GM12892 (cell line): Measurements from ENCODE around the gene PQBP1.

ENCODE experiments used
- DNase-seq: peaks from one replicate; pipeline ENCODE4 v3.0.0; 2011; ENCODE audit not compliant: insufficient read length
- FAIRE-seq: peaks from 2 replicates; lab custom pipeline; 2011; peaks lifted over from hg19 to GRCh38; lab: Jason Lieb, UNC
- POLR2A ChIP-seq: IDR thresholded peaks from 2 replicates; pipeline ENCODE4 v1.6.1; 2011; ENCODE audit warnings: low read depth, low read length, control low read depth
- POLR2AphosphoS5 ChIP-seq: IDR thresholded peaks from 2 replicates; pipeline ENCODE4 v1.6.1; 2011; ENCODE audit warnings: low read depth, low read length, control low read depth
- TAF1 ChIP-seq: IDR thresholded peaks from 2 replicates; pipeline ENCODE4 v1.6.1; 2011; ENCODE audit warnings: low read depth, mild to moderate bottlenecking, control low read depth, low read length, borderline replicate concordance

The PQBP1 gene

GRCh38 chrX:48917139-48918001 is 19.6 kb downstream of the PQBP1 start:
- FAIRE-seq = peak; percentile 98
- DNase-seq = peak; percentile 70
- TF ChIP-seq TAF1 (no peak), POLR2AphosphoS5 (no peak), POLR2A (peak; percentile 13; the same call in 1 of the 2 replicates)

GRCh38 chrX:48918301-48918642 is 20.5 kb downstream of the PQBP1 start:
- DNase-seq (no peak), FAIRE-seq (peak; percentile 30)
- TF ChIP-seq POLR2A (no peak), TAF1 (no peak), POLR2AphosphoS5 (no peak)

DNA sequence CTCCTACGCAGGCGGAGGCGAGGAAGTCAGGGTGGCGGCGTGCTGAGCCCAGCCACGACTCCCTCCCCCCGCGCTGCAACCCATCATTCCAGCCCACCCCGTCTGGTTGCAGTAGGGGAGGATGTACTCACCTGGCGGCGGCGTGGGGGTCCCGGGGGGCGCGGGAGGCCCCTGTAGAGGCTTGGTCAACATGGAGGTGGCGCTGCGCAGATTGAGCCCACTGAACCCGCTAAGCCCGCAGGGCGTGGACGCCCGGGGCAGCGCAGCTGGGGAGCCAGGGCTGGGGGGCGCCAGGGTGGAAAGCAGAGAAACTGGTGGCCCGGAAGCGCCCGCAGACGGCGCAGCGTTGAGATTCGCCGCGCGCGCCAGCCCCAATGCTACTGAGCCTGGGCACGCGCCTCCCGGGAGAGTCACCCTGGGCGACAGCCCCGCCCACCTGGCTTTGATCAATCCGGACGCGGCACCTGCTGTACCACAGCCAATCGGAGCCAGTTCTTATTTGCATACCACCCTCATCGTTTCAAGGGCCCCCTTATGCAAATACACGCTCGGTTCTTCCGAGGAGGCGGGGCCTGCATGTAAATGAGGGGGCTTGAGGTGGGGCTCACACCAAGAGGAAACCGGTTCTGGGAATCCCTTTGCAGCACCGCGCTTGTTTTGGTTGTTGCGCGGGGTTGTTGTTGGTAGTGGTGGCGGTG is 21.1 kb downstream of the PQBP1 start, which contains the start of gene PIM2:
Gene PIM2 (minus strand): TSS at position 382 of the 698 bp plus-strand sequence. CDS start 190 bp downstream, at position 192.
- FAIRE-seq (peak; percentile 94), DNase-seq (peak; percentile 77)
- TF ChIP-seq TAF1 (peak; percentile 97), POLR2A (peak; percentile 98), POLR2AphosphoS5 (peak; percentile 94)

DNA sequence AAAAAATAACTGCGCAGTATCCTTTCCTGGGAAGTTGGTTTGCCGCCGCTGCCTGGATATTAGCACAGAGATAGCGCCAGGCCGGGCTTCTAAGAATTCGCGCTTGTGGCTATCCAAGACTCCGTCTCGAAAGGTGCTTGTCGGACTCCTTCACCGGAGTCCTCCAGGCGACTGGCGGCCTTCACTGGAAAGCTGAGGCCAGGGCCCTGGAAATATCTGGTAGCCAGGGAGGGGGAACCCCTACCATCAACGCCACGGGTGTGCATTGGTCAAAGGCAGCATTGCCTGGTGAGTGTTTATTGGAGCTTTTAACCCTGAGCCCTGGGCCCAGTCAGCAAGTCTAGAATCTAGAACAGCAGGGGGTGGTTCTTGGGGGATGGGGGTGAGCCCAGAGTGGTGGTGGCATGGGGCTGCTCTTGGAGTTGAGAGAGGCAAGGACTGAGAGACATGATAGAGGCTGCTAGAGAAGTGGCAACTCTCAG is 21.7 kb downstream of the PQBP1 start:
- FAIRE-seq = peak; percentile 9
- DNase-seq = no peak
- TF ChIP-seq POLR2AphosphoS5 (no peak), POLR2A (no peak), TAF1 (no peak)

- DNase-seq (no peak), FAIRE-seq (peak; percentile 72)
- TF ChIP-seq POLR2A (no peak), POLR2AphosphoS5 (peak; percentile 18; the same call in 1 of the 2 replicates)
Observed at GRCh38 chrX:48919947-48920717, 22.4 kb downstream of the PQBP1 start.

DNA sequence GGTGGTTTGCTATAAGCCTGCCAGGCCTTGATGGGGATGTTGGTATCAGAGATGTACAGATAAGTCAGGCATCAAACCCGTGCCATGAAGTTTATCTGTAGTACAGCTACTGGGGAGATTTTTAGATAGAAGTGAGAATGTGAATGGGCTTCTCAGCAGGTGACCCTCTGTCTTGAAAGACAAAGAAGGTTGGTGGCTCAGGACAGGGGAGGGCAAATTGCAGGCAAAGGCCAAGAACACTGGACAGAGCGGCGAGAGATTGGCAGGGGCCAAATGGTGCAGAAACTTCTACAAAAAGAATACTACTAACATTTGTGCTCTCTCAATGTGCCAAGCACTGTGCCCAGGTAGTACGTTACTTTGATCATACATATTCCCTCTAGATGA is 23.0 kb downstream of the PQBP1 start:
- FAIRE-seq = no peak
- no peak for TF ChIP-seq POLR2A
- no peak for TF ChIP-seq TAF1
- TF ChIP-seq POLR2AphosphoS5 = no peak
- no peak for DNase-seq

GRCh38 chrX:48923771-48924170 is 26.0 kb downstream of the PQBP1 start:
- no peak for FAIRE-seq
- no peak for DNase-seq
- TF ChIP-seq POLR2A (no peak), POLR2AphosphoS5 (no peak), TAF1 (no peak)

DNA sequence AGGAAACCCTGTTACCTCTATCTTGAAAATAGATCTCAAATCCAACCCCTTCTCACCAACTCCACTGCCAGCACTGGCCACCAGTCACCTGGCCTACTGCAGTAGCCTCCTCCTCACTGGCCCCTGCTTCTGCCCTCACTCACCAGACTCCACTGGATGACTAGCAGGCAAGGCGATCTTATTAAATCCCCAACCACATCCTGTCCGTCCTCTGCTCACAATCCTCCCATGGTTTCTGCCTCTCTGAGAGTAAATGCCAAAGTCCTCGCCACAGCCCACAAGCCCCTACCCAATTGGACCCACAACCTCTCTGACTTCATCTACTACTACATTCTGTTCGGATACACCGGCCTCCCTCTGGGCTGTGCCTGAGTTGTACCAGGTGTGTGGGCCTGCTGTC is 26.5 kb downstream of the PQBP1 start:
- FAIRE-seq (no peak), DNase-seq (no peak)
- no peak for TF ChIP-seq POLR2AphosphoS5

- DNase-seq = no peak
- no peak for FAIRE-seq
- no peak for TF ChIP-seq POLR2A
- no peak for TF ChIP-seq POLR2AphosphoS5
- no peak for TF ChIP-seq TAF1
Observed at GRCh38 chrX:48927123-48927522, 29.4 kb downstream of the PQBP1 start.

GRCh38 chrX:48927736-48928382 is 30.1 kb downstream of the PQBP1 start:
- DNase-seq = no peak
- FAIRE-seq = no peak
- TF ChIP-seq TAF1 (no peak), POLR2A (no peak), POLR2AphosphoS5 (no peak)

DNA sequence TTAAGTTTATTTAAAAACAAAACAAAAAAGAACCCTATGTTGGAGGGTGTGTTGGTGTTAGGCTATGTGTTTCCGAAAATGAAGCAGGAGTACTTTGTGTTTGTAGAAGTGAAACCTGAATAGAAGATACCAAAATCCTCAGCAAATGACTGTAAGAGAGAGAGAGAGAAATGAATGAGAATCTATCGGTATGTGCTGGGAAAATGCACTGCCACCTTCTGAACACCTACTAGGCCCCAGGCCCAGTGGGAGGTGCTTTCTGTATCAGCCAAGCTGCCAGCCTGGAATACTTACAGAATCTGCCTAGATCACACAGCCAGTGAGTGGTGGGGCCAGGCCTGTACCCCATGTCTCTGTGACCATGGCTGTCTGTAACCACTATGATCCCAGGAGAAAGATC is 36.0 kb downstream of the PQBP1 start:
- no peak for TF ChIP-seq TAF1
- TF ChIP-seq POLR2AphosphoS5 = no peak
- TF ChIP-seq POLR2A = no peak
- DNase-seq (no peak), FAIRE-seq (peak; percentile 82)
